Gastroesophageal sphincter (tissue), 4 donors: ENCODE data around the gene ZNF425. TPM values are rescaled to one million over a fixed set of nuclear protein-coding genes. Genes with fewer than 3 reads are reported as not detected.

ENCODE experiments used
- ATAC-seq: fragments of 150-250 bp; one replicate; pipeline ENCODE4 v1.9.1; 2016; ENCODE audit warnings: mild to moderate bottlenecking, moderate library complexity
- H3K27ac ChIP-seq, 4 donors: fragments of 200-600 bp; sonication (generic) in 3 of 4; 1 replicate in 3 of 4; 2 replicates in 1 of 4; pipeline ENCODE4 v1.5.1; 2016 to 2019
- H3K27me3 ChIP-seq: fragments of 200-600 bp; sonication (generic); one replicate; pipeline ENCODE4 v1.5.1; 2019
- H3K36me3 ChIP-seq, 2 donors: fragments of 200-600 bp; sonication (generic); one replicate each; pipeline ENCODE4 v1.5.1; 2019; ENCODE audit warnings: control low read depth in 1 of 2
- H3K4me1 ChIP-seq, 3 donors: fragments of 200-600 bp; sonication (generic); 1 replicate in 2 of 3; 2 replicates in 1 of 3; pipeline ENCODE4 v1.5.1; 2016 to 2019; ENCODE audit warnings: control low read depth in 2 of 3
- H3K4me3 ChIP-seq, 2 donors: fragments of 200-600 bp; sonication (generic); one replicate each; pipeline ENCODE4 v1.5.1; 2019; ENCODE audit warnings: mild to moderate bottlenecking in 1 of 2, moderate library complexity in 1 of 2
- H3K9me3 ChIP-seq, 3 donors: fragments of 200-600 bp; sonication (generic); one replicate each; pipeline ENCODE4 v1.5.1; 2017 to 2019; ENCODE audit warnings: control low read depth in 2 of 3
- EP300 ChIP-seq: sonication (generic); formaldehyde crosslinking; IDR thresholded peaks from one replicate; pipeline ENCODE4 v1.6.1; 2017; ENCODE audit warnings: antibody characterized with exemption, mild to moderate bottlenecking
- POLR2A ChIP-seq, 2 donors: fragments of 450-650 bp; IDR thresholded peaks; one replicate each; pipeline ENCODE4 v1.6.1; 2017; ENCODE audit warnings: antibody characterized with exemption in 2 of 2, mild to moderate bottlenecking in 2 of 2, moderate library complexity in 1 of 2
- POLR2AphosphoS5 ChIP-seq: sonication (generic); formaldehyde crosslinking; IDR thresholded peaks from one replicate; pipeline ENCODE4 v1.6.1; 2017; ENCODE audit warnings: antibody characterized with exemption
- WGBS, 2 donors: methylation state at CpG; one replicate each; pipeline ENCODE4 v1.1.5; 2018; ENCODE audit warnings: low coverage in 1 of 2; 5-methylcytosine and 5-hydroxymethylcytosine counted together
- total RNA-seq, 4 donors: library from RNA; depleted of rRNA; stranded (reverse); fragments of >200 nt; gene quantifications; one replicate each; pipeline ENCODE4 v1.1.0, GENCODE V29; 2016
- TF ChIP-seq, protein P1 (sequence below), 4 experiments: fragments of 200-600 bp in 2 of 4; fragments of 450-650 bp in 2 of 4; sonication (generic) in 1 of 4; IDR thresholded peaks; one replicate each; pipeline ENCODE4 v1.5.1; 2017 to 2019; ENCODE audit warnings: antibody characterized with exemption in 4 of 4, mild to moderate bottlenecking in 2 of 4, moderate library complexity in 2 of 4

ZNF425 gene
- total RNA-seq, 4 donors from 2014 or later = 2.4 to 6.4 (median 3.2) TPM

DNA sequence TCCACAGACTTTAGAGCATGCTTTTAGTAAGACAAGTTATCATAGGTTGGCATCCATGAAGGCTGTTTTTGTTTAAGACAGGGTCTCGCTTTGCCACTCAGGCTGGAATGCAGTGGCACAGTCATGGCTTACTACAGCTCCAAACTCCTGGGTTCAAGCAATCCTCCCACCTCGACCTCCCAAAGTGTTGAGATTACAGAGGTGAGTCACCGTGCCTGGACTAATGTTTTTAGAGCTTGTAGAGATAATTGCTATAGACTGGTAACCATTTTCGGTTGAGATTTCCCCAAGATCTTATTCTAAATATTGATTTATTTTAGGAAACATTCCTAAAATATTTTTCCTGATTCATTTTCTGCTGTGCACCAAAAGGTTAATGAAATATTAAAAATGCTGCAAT is 15.8 kb upstream of the ZNF425 start:
- 89 to 100% methylated on average over 1 to 4 of the region's 4 CpGs for WGBS, 2 donors
- no peak for ATAC-seq
- TF ChIP-seq POLR2A (IDR thresholded peaks at IDR 0.05) (no peak), EP300 (no peak), POLR2AphosphoS5 (no peak)
- TF ChIP-seq, protein P1, sequence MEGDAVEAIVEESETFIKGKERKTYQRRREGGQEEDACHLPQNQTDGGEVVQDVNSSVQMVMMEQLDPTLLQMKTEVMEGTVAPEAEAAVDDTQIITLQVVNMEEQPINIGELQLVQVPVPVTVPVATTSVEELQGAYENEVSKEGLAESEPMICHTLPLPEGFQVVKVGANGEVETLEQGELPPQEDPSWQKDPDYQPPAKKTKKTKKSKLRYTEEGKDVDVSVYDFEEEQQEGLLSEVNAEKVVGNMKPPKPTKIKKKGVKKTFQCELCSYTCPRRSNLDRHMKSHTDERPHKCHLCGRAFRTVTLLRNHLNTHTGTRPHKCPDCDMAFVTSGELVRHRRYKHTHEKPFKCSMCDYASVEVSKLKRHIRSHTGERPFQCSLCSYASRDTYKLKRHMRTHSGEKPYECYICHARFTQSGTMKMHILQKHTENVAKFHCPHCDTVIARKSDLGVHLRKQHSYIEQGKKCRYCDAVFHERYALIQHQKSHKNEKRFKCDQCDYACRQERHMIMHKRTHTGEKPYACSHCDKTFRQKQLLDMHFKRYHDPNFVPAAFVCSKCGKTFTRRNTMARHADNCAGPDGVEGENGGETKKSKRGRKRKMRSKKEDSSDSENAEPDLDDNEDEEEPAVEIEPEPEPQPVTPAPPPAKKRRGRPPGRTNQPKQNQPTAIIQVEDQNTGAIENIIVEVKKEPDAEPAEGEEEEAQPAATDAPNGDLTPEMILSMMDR (IDR thresholded peaks at IDR 0.05) = no peak
- no peaks in the 10 kb centered on the region for H3K36me3 ChIP-seq
- peaks cover 0 to 8% (median 0%) of the 10 kb centered on the region in 3 donors for H3K4me1 ChIP-seq
- H3K9me3 ChIP-seq = no peaks in the 10 kb centered on the region
- H3K27ac ChIP-seq = no peak overlapping the region
- no peaks in the 10 kb centered on the region for H3K27me3 ChIP-seq
- no peak overlapping the region for H3K4me3 ChIP-seq

DNA sequence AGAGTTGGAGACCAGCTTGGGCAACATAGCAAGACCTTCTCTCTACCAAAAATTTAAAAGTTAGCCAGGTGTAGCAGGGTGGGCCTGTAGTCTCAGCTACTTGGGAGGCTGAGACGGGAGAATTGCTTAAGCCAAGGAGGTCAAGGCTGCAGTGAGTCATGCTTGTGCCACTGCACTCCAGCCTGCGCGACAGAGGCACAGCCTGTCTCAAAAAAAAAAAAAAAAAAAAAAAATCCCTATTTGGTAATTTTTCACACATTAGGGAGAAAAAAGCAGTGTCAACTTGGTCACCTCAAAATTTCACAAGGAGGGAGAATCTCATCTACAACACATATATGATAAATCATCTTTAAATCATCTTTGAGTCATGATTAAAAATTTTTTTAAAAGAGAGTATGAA is 14.7 kb upstream of the ZNF425 start:
- ATAC-seq = no peak
- H3K9me3 ChIP-seq = no peaks in the 10 kb centered on the region
- H3K36me3 ChIP-seq = no peaks in the 10 kb centered on the region
- no peak overlapping the region for H3K4me3 ChIP-seq
- H3K27me3 ChIP-seq = no peaks in the 10 kb centered on the region
- TF ChIP-seq, protein P1 (IDR thresholded peaks at IDR 0.05) = no peak
- no peak for TF ChIP-seq POLR2AphosphoS5
- TF ChIP-seq EP300 = no peak
- TF ChIP-seq POLR2A (IDR thresholded peaks at IDR 0.05) = no peak
- no peaks in the 10 kb centered on the region for H3K4me1 ChIP-seq
- no peak overlapping the region for H3K27ac ChIP-seq
- 67 to 100% methylated on average over 2 to 3 of the region's 3 CpGs for WGBS, 2 donors

DNA sequence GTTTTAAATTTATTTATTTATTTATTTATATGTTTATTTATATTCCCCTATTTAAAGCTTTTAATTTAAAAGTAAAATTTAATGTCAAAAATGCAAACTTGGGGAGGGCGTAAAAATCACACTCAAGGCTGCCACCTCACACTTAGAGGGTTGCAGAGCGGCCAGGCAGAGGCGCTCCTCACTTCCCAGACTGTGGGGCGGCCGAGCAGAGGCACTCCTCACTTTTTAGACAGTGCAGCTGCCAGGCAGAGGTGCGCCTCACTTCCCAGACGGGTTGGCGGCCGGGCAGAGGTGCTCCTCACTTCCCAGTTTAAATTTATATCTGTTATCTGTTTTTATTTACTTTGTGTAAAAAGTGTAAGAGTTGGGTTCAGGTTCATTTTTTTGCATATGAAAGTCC is 10.0 kb upstream of the ZNF425 start:
- Histone ChIP-seq H3K4me1 (no peaks in the 10 kb centered on the region), H3K27me3 (no peaks in the 10 kb centered on the region), H3K9me3 (no peaks in the 10 kb centered on the region), H3K4me3 (no peak overlapping the region), H3K36me3 (peaks cover 0 to 19% of the 10 kb centered on the region in 2 donors), H3K27ac (no peak overlapping the region)
- TF ChIP-seq EP300 (no peak), POLR2A (IDR thresholded peaks at IDR 0.05) (no peak), POLR2AphosphoS5 (no peak)
- TF ChIP-seq, protein P1 (IDR thresholded peaks at IDR 0.05) = no peak
- WGBS, 2 donors = 90 to 92% methylated on average over 2 to 9 of the region's 9 CpGs
- no peak for ATAC-seq

DNA sequence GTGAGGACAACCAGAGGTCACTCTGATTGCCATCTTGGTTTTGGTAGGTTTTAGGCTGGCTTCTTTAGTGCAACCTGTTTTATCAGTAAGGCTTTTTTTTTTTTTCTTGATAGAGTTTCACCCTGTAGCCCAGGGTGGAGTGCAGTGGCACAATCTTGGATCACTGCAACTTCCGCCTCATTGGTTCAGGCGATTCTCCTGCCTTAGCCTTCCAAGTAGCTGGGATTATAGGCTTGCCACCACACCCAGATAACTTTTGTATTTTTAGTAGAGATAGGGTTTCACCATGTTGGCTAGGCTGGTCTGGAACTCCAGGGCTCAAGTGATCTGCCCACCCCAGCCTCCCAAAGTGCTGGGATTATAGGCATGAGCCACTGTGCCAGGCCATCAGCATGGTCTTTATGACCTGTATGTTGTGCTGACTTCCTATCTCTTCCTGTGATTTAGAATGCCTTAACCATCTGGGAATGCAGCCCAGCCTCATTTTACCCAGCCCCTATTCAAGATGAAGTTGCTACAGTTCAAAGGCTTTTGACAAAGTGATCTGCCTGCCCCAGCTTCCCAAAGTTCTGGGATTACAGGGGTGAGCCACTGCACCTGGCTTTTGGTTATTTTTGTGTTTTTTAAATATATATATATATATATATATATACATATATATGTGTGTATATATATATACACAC is 7.0 kb upstream of the ZNF425 start:
- ATAC-seq = no peak
- 100% methylated on average over 2 of the region's 2 CpGs; no CpG with 5 or more reads in 1 of the 2 donors for WGBS, 2 donors
- Histone ChIP-seq H3K4me1 (peaks cover 0 to 3% (median under 1%) of the 10 kb centered on the region in 3 donors), H3K9me3 (peaks cover 0 to 5% (median 0%) of the 10 kb centered on the region in 3 donors), H3K27me3 (no peaks in the 10 kb centered on the region), H3K27ac (no peak overlapping the region), H3K36me3 (peaks cover 0 to 31% of the 10 kb centered on the region in 2 donors), H3K4me3 (no peak overlapping the region)
- TF ChIP-seq, protein P1 (IDR thresholded peaks at IDR 0.05) = no peak
- TF ChIP-seq EP300 (no peak), POLR2A (IDR thresholded peaks at IDR 0.05) (no peak), POLR2AphosphoS5 (no peak)

DNA sequence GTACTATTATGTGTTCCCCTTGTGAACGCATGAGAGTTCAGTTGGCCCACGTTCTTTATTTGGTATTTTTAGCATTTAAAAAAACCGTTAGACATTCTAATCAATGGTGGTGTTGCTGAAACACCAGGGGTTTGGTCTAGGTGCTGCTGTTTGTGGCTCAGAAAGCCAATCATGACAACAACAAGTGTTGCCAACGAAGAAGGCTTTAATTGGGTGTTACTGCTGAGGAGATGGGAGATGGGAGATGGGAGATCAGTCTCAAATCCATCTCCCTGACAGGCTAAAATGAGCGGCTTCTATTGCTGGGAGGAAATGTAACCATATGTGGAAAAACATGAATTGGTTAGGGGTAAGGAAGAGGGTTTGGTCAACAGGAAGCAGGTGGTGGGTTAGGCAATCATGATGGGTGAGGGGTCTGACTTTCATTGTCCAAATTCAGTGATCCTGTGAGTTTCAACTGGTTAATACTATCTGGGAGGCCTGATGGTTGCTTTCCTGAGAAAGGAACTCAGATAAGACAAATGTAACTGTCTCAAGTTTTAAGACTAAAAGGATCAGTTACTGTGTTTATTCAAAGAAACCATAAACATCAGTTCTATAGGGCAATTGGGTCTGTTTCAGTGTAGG is 4.6 kb upstream of the ZNF425 start:
- 88 to 95% methylated on average over 5 of the region's 5 CpGs for whole genome bisulfite sequencing, 2 donors
- Histone ChIP-seq H3K27me3 (no peaks in the 10 kb centered on the region), H3K36me3 (peaks cover 0 to 31% of the 10 kb centered on the region in 2 donors), H3K27ac (no peak overlapping the region), H3K4me1 (peaks cover 0 to 8% (median 6%) of the 10 kb centered on the region in 3 donors), H3K9me3 (peaks cover 0 to 5% (median 0%) of the 10 kb centered on the region in 3 donors), H3K4me3 (no peak overlapping the region)
- no peak for ATAC-seq
- TF ChIP-seq POLR2AphosphoS5 (no peak), POLR2A (IDR thresholded peaks at IDR 0.05) (no peak), EP300 (no peak)
- TF ChIP-seq, protein P1 (IDR thresholded peaks at IDR 0.05) = no peak
